Measurements from ENCODE around the gene SEC14L2.

- TF ChIP-seq ZNF248 (tag by site-specific recombination; IDR thresholded peaks at IDR 0.05) (no peak), CTCF (tag by site-specific recombination; IDR thresholded peaks at IDR 0.05) (no peak), TRIM28 (IDR thresholded peaks at IDR 0.05; ENCODE audit: borderline replicate concordance, low read length) (no peak), HOXC10 (CRISPR knock-in tag; IDR thresholded peaks at IDR 0.05) (no peak), ZNF24 (tag by site-specific recombination; IDR thresholded peaks at IDR 0.05) (no peak), KLF1 (tag by site-specific recombination; IDR thresholded peaks at IDR 0.05) (no peak)
- TF ChIP-seq, protein P1, sequence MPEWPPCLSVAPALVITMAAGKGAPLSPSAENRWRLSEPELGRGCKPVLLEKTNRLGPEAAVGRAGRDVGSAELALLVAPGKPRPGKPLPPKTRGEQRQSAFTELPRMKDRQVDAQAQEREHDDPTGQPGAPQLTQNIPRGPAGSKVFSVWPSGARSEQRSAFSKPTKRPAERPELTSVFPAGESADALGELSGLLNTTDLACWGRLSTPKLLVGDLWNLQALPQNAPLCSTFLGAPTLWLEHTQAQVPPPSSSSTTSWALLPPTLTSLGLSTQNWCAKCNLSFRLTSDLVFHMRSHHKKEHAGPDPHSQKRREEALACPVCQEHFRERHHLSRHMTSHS (tag by site-specific recombination; IDR thresholded peaks at IDR 0.05) = no peak
Measured at GRCh38 chr22:30425327-30425615, 28.5 kb downstream of the SEC14L2 start.

All from HEK293 (cell line).